ENCODE results near the gene EML4. TPM values are rescaled to one million over a fixed set of nuclear protein-coding genes. Genes with fewer than 3 reads are reported as not detected.

Gene EML4
- total RNA-seq, 4 donors from 2014 or later = 23.3 to 52.4 (median 31.7) TPM

DNA sequence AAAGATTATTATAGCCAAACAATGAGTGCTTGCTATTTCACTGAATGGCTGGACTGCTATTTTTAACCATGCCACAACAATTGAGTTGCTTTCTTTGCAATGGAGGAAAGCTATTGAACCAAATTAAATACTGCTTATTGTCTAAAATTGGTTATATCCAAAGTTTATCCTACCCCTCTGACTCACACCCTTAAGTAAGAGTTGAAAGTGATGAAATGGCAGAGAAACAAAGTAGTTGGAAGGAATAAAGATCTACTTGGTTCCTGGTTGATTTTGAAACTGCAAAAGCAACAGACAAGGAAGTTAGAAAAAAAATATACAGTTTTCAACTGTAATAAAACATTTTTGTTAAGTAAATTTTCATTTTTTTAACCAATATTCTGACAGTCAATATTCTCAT is 47.5 kb downstream of the EML4 start:
- TF ChIP-seq CTCF (IDR thresholded peaks at IDR 0.05; ENCODE audit: low read depth) = no peak

- TF ChIP-seq CTCF (IDR thresholded peaks at IDR 0.05; ENCODE audit: low read depth) = no peak
Observed at GRCh38 chr2:42217307-42217706, 48.2 kb downstream of the EML4 start.

DNA sequence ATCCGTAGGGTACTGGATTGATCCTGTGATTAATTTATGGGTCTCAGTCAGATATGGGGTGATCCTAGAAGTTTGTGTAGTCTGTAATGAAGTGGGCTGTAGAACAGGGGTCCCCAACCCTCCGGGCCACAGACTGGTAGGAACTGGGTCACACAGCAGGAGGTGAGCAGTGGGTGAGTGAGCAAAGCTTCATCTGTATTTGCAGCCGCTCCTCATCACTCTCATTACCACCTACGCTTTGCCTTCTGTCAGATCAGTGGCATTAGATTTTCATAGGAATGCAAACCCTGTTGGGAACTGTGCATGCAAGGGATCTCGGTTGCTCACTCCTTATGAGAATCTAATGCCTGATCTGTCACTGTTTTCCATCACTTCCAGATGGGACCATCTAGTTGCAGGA is 48.8 kb downstream of the EML4 start:
- TF ChIP-seq CTCF (IDR thresholded peaks at IDR 0.05; ENCODE audit: low read depth) = no peak

GRCh38 chr2:42218712-42219111 is 49.6 kb downstream of the EML4 start:
- no peak for TF ChIP-seq CTCF (IDR thresholded peaks at IDR 0.05; ENCODE audit: low read depth)

DNA sequence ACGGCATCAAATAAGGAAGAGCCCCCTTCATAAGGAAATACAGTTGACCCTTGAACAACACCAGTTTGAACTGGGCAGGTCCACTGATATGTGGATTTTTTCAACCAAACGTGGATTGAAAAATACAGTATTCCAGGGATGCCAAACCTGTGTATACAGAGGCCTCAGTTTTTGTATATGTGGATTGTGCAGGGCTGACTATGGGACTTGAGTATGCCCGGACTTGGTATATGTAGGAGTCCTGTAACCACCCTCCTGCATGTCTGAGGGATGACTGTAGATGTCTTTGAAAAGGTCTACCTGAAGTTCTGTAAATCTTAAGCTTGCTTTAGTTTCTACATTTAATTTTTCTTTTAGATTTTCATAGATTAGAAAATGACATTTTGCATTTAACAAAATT is 50.0 kb downstream of the EML4 start:
- TF ChIP-seq CTCF (IDR thresholded peaks at IDR 0.05; ENCODE audit: low read depth) = no peak

- TF ChIP-seq CTCF (IDR thresholded peaks at IDR 0.05; ENCODE audit: low read depth) = no peak
Observed at GRCh38 chr2:42220566-42220965, 51.4 kb downstream of the EML4 start.

- TF ChIP-seq CTCF (IDR thresholded peaks at IDR 0.05; ENCODE audit: low read depth) = no peak
Observed at GRCh38 chr2:42223067-42223854, 54.1 kb downstream of the EML4 start.
